ENCODE results near the gene LTBP4. TPM values are rescaled to one million over a fixed set of nuclear protein-coding genes. Genes with fewer than 3 reads are reported as not detected.

Gene LTBP4
- total RNA-seq, 4 donors from 2014 or later = 134 to 276 (median 196) TPM

GRCh38 chr19:40583283-40583682 lies 17.9 kb upstream of the LTBP4 start:
- intact Hi-C loops (cut with DNase I) = no loop called here
- Histone ChIP-seq H3K4me3 (replicated peaks in 1 of 3) (no peak overlapping the region), H3K36me3 (peaks cover 16 to 25% of the 10 kb centered on the region in 2 donors)

DNA sequence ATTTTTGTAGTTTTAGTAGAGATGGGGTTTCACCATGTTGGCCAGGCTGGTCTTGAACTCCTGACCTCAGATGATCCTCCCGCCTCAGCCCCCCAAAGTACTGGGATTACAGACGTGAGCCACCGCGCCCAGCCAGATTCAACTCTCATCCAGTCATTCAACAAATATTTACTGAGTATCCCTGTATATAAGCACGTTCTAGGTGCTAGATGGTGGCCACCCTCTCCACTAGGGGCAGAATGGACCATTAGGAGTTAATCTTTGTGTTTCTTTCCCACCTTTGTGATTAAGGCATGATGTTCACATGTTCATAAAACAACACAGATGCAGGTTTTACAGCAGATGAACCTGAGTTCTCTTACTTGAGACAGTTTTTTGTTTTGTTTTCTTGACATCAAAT lies 17.2 kb upstream of the LTBP4 start:
- intact Hi-C loops (cut with DNase I) = no loop called here
- Histone ChIP-seq H3K9me3 (no peaks in the 10 kb centered on the region), H3K4me1 (no peaks in the 10 kb centered on the region), H3K27me3 (no peaks in the 10 kb centered on the region), H3K4me3 (replicated peaks in 1 of 3) (no peak overlapping the region), H3K27ac (no peak overlapping the region), H3K36me3 (peaks cover 16 to 25% of the 10 kb centered on the region in 2 donors)
- no peak for DNase-seq
- TF ChIP-seq CTCF (IDR thresholded peaks at IDR 0.05) (no peak), POLR2A (IDR thresholded peaks at IDR 0.05) (no peak)
- 95% methylated on average over 5 of the region's 5 CpGs for WGBS, 2 donors

More at GRCh38 chr19:40583283-40583682, 17.9 kb upstream of the LTBP4 start:
- Histone ChIP-seq H3K4me1 (no peaks in the 10 kb centered on the region), H3K9me3 (no peaks in the 10 kb centered on the region), H3K27ac (no peak overlapping the region), H3K27me3 (no peaks in the 10 kb centered on the region)
- no peak for DNase-seq
- TF ChIP-seq POLR2A (IDR thresholded peaks at IDR 0.05) (no peak), CTCF (IDR thresholded peaks at IDR 0.05) (no peak)
- WGBS, 2 donors = 85 to 90% methylated on average over 4 to 14 of the region's 14 CpGs

DNA sequence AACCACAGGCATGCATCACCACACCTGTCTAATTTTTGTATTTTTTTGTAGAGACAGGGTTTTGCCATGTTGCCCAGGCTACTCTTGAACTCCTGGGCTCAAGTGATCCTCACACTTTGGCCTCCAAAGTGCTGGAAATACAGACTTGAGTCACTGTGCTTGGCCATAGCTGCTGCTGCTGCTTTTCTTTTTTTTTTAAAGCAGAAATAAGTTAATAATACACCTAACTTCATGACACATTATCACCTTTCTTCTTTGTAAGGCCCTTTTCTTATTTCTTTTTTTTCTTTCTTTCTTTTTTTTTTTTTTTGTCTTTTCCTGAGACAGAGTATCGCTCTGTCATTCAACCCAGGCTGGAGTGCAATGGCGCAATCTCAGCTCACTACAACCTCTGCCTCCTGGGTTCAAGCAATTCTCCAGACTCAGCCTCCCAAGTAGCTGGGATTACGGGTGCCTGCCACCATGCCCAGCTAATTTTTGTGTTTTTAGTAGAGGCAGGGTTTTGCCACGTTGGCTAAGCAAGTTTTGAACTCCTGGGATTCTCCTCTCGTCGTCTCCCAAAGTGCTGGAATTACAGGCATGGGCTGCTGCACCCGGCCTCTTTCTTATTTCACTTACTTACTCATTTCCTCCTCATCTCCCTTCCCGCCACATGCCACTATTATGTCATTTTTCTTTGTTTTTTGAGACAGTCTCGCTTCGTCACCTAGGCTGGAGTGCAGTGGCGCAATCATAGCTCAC lies 15.8 kb upstream of the LTBP4 start:
- 91 to 93% methylated on average over 11 of the region's 11 CpGs for WGBS, 2 donors
- no peak overlapping the region for H3K27ac ChIP-seq
- no peak for DNase-seq
- H3K36me3 ChIP-seq = peaks cover 12 to 21% of the 10 kb centered on the region in 2 donors
- no peak overlapping the region for H3K4me3 ChIP-seq (replicated peaks in 1 of 3)
- H3K9me3 ChIP-seq = no peaks in the 10 kb centered on the region
- H3K27me3 ChIP-seq = no peaks in the 10 kb centered on the region
- TF ChIP-seq POLR2A (IDR thresholded peaks at IDR 0.05) = no peak
- intact Hi-C loops (cut with DNase I) = no loop called here
- no peaks in the 10 kb centered on the region for H3K4me1 ChIP-seq

DNA sequence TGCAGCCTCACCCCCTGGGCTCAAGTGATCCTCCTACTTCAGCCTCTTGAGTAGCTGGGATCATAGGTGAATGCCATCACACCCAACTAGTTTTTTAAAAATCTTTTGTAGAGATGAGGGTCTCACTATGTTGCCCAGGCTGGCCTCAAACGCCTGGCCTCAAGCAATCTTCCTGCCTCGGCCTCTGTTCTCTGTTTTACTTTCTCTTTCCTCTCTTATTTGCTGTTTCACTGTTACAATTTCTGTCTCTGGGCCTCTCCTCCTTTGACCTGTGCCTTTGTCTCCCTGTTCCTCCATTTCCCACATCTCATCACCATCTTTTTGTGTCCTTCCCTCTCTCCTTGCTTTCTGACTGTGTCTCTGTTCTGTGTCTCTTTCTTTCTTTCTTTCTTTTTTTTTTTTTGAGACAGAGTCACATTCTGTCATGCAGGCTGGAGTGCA lies 15.2 kb upstream of the LTBP4 start:
- DNase-seq = no peak
- Histone ChIP-seq H3K4me3 (replicated peaks in 1 of 3) (no peak overlapping the region), H3K27me3 (no peaks in the 10 kb centered on the region), H3K4me1 (no peaks in the 10 kb centered on the region), H3K9me3 (no peaks in the 10 kb centered on the region), H3K36me3 (peaks cover 11 to 15% of the 10 kb centered on the region in 2 donors), H3K27ac (no peak overlapping the region)
- 94 to 95% methylated on average over 2 of the region's 2 CpGs for WGBS, 2 donors
- intact Hi-C loops (cut with DNase I) = no loop called here
- TF ChIP-seq CTCF (IDR thresholded peaks at IDR 0.05) = no peak
- no peak for TF ChIP-seq POLR2A (IDR thresholded peaks at IDR 0.05)

DNA sequence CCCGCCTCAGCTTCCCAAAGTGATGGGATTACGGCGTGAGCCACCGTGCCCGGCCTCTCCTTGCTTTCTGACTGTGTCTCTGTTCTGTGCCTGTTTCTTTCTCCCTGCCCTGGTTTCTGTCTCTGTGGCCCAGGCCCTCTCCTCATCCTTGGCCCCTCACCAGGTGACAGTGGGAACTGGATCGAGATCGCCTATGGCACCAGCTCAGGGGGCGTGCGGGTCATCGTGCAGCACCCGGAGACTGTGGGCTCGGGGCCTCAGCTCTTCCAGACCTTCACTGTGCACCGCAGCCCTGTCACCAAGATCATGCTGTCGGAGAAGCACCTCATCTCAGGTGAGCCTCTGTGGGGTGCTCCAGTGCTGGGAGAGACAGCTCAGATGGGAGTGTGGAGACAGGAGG lies 14.6 kb upstream of the LTBP4 start:
- H3K27ac ChIP-seq = no peak overlapping the region
- WGBS, 2 donors = 97 to 98% methylated on average over 12 to 14 of the region's 14 CpGs
- no peak overlapping the region for H3K4me3 ChIP-seq (replicated peaks in 1 of 3)
- H3K9me3 ChIP-seq = no peaks in the 10 kb centered on the region
- TF ChIP-seq POLR2A (IDR thresholded peaks at IDR 0.05) (no peak), CTCF (IDR thresholded peaks at IDR 0.05) (no peak)
- no peak for DNase-seq
- H3K27me3 ChIP-seq = no peaks in the 10 kb centered on the region
- no peaks in the 10 kb centered on the region for H3K4me1 ChIP-seq
- H3K36me3 ChIP-seq = peaks cover 9 to 11% of the 10 kb centered on the region in 2 donors
- intact Hi-C loops (cut with DNase I) = no loop called here
